Peyer's patch (tissue), 4 donors: ENCODE results near the gene ATP9B. TPM values are rescaled to one million over a fixed set of nuclear protein-coding genes. Genes with fewer than 3 reads are reported as not detected.

ENCODE experiments used
- DNase-seq, 3 donors: peaks; one replicate each; pipeline ENCODE4 v3.0.0-alpha.2; 2017 to 2019
- H3K27ac ChIP-seq, 4 donors: fragments of 200-600 bp; sonication (generic); one replicate each; pipeline ENCODE4 v1.5.1; 2016 to 2019
- H3K27me3 ChIP-seq, 2 donors: fragments of 200-600 bp; sonication (generic); one replicate each; pipeline ENCODE4 v1.5.1; 2019
- H3K36me3 ChIP-seq, 3 donors: fragments of 200-600 bp; sonication (generic); one replicate each; pipeline ENCODE4 v1.5.1; 2016 to 2019
- H3K4me1 ChIP-seq, 4 donors: fragments of 200-600 bp; sonication (generic); one replicate each; pipeline ENCODE4 v1.5.1; 2016 to 2019
- H3K4me3 ChIP-seq, 4 donors: fragments of 200-600 bp; sonication (generic); 1 replicate in 3 of 4; 2 replicates in 1 of 4; pipeline ENCODE4 v1.5.1; 2016 to 2019; ENCODE audit warnings: mild to moderate bottlenecking in 1 of 4
- H3K9me3 ChIP-seq, 4 donors: fragments of 200-600 bp; sonication (generic); one replicate each; pipeline ENCODE4 v1.5.1; 2016 to 2019; ENCODE audit warnings: mild to moderate bottlenecking in 1 of 4
- CTCF ChIP-seq, 6 experiments: fragments of 450-650 bp in 4 of 6; fragments of 200-600 bp in 2 of 6; sonication (generic) in 1 of 6; IDR thresholded peaks; one replicate each; pipeline ENCODE4 v1.5.1; 2017 to 2019; ENCODE audit warnings: antibody characterized with exemption in 6 of 6, mild to moderate bottlenecking in 3 of 6, moderate library complexity in 1 of 6
- POLR2A ChIP-seq, 2 donors: fragments of 450-650 bp; IDR thresholded peaks; one replicate each; pipeline ENCODE4 v1.5.1; 2017; ENCODE audit warnings: antibody characterized with exemption in 2 of 2, mild to moderate bottlenecking in 2 of 2, moderate library complexity in 2 of 2
- total RNA-seq, 4 donors: library from RNA; depleted of rRNA; stranded (reverse); fragments of >200 nt; gene quantifications; one replicate each; pipeline ENCODE4 v1.1.0, GENCODE V29; 2016

Gene ATP9B
- total RNA-seq, 4 donors from 2014 or later = 37.5 to 107 (median 61.9) TPM

GRCh38 chr18:79229431-79229830, 160.2 kb downstream of the ATP9B start:
- no peaks in the 10 kb centered on the region for H3K36me3 ChIP-seq
- H3K27me3 ChIP-seq = no peaks in the 10 kb centered on the region
- no peaks in the 10 kb centered on the region for H3K9me3 ChIP-seq
- H3K4me1 ChIP-seq = no peaks in the 10 kb centered on the region
- DNase-seq = no peak
- H3K4me3 ChIP-seq = no peak overlapping the region
- no peak overlapping the region for H3K27ac ChIP-seq
- TF ChIP-seq POLR2A (IDR thresholded peaks at IDR 0.05) = no peak
- no peak for TF ChIP-seq CTCF (IDR thresholded peaks at IDR 0.05)

GRCh38 chr18:79234438-79234837, 165.2 kb downstream of the ATP9B start:
- no peaks in the 10 kb centered on the region for H3K9me3 ChIP-seq
- H3K4me1 ChIP-seq = no peaks in the 10 kb centered on the region
- no peak for TF ChIP-seq POLR2A (IDR thresholded peaks at IDR 0.05)

GRCh38 chr18:79239631-79240030, 170.4 kb downstream of the ATP9B start:
- H3K36me3 ChIP-seq = no peaks in the 10 kb centered on the region
- H3K27ac ChIP-seq = no peak overlapping the region
- H3K4me1 ChIP-seq = no peaks in the 10 kb centered on the region
- TF ChIP-seq POLR2A (IDR thresholded peaks at IDR 0.05) (no peak), CTCF (IDR thresholded peaks at IDR 0.05) (no peak)
- no peaks in the 10 kb centered on the region for H3K9me3 ChIP-seq
- no peak overlapping the region for H3K4me3 ChIP-seq
- no peaks in the 10 kb centered on the region for H3K27me3 ChIP-seq
- DNase-seq = no peak

More at GRCh38 chr18:79234438-79234837, 165.2 kb downstream of the ATP9B start:
- H3K27ac ChIP-seq = no peak overlapping the region
- H3K36me3 ChIP-seq = no peaks in the 10 kb centered on the region
- no peak for DNase-seq
- H3K27me3 ChIP-seq = no peaks in the 10 kb centered on the region
- H3K4me3 ChIP-seq = no peak overlapping the region

- H3K27me3 ChIP-seq = no peaks in the 10 kb centered on the region
- no peak overlapping the region for H3K4me3 ChIP-seq
- no peaks in the 10 kb centered on the region for H3K4me1 ChIP-seq
- H3K9me3 ChIP-seq = no peaks in the 10 kb centered on the region
- H3K36me3 ChIP-seq = no peaks in the 10 kb centered on the region
- H3K27ac ChIP-seq = no peak overlapping the region
- TF ChIP-seq POLR2A (IDR thresholded peaks at IDR 0.05) (no peak), CTCF (IDR thresholded peaks at IDR 0.05) (no peak)
- no peak for DNase-seq
Measured at GRCh38 chr18:79241755-79242154, 172.6 kb downstream of the ATP9B start.

GRCh38 chr18:79242246-79242645, 173.1 kb downstream of the ATP9B start:
- Histone ChIP-seq H3K9me3 (no peaks in the 10 kb centered on the region), H3K4me3 (no peak overlapping the region), H3K4me1 (no peaks in the 10 kb centered on the region), H3K36me3 (no peaks in the 10 kb centered on the region), H3K27ac (no peak overlapping the region), H3K27me3 (no peaks in the 10 kb centered on the region)
- DNase-seq = no peak
- TF ChIP-seq POLR2A (IDR thresholded peaks at IDR 0.05) (no peak), CTCF (IDR thresholded peaks at IDR 0.05) (no peak)

- DNase-seq = no peak
- H3K9me3 ChIP-seq = no peaks in the 10 kb centered on the region
- H3K27me3 ChIP-seq = no peaks in the 10 kb centered on the region
- no peaks in the 10 kb centered on the region for H3K4me1 ChIP-seq
- TF ChIP-seq POLR2A (IDR thresholded peaks at IDR 0.05) (no peak), CTCF (IDR thresholded peaks at IDR 0.05) (no peak)
- no peak overlapping the region for H3K27ac ChIP-seq
- no peak overlapping the region for H3K4me3 ChIP-seq
- H3K36me3 ChIP-seq = no peaks in the 10 kb centered on the region
Measured at GRCh38 chr18:79245517-79246001, 176.4 kb downstream of the ATP9B start.
